Skeletal muscle satellite cell (primary cell): ENCODE measurements around the gene ANOS1.

Experiments used
- H3K27me3 ChIP-seq: 2 replicates; pipeline ENCODE4 v1.7.0; 2013; ENCODE audit warnings: low read length; ENCODE audit not compliant: control insufficient read depth, insufficient read depth
- H3K36me3 ChIP-seq: 2 replicates; pipeline ENCODE4 v1.7.0; 2013; ENCODE audit warnings: mild to moderate bottlenecking, control low read depth, low read length; ENCODE audit not compliant: insufficient read depth
- H3K4me1 ChIP-seq: 2 replicates; pipeline ENCODE4 v1.7.0; 2013; ENCODE audit warnings: low read length; ENCODE audit not compliant: control insufficient read depth, insufficient read depth
- H3K4me2 ChIP-seq: 2 replicates; pipeline ENCODE4 v1.7.0; 2013; ENCODE audit warnings: mild to moderate bottlenecking, low read length
- H3K4me3 ChIP-seq: 2 replicates; pipeline ENCODE4 v1.7.0; 2013; ENCODE audit warnings: low read length
- H3K9ac ChIP-seq: 2 replicates; pipeline ENCODE4 v1.7.0; 2013; ENCODE audit warnings: mild to moderate bottlenecking, low read depth, low read length, moderate library complexity
- H3K9me3 ChIP-seq: replicated peaks from 2 replicates; pipeline ENCODE4 v1.7.0; 2013; ENCODE audit warnings: mild to moderate bottlenecking, control low read depth, low read length

Gene ANOS1

GRCh38 chrX:8711401-8711800, 20.5 kb downstream of the ANOS1 start:
- no peaks in the 10 kb centered on the region for H3K27me3 ChIP-seq
- peaks cover 2% of the 10 kb centered on the region for H3K9me3 ChIP-seq
- H3K4me1 ChIP-seq: no peaks in the 10 kb centered on the region
- H3K9ac ChIP-seq: no peak overlapping the region
- H3K4me3 ChIP-seq: no peak overlapping the region
- H3K36me3 ChIP-seq: no peaks in the 10 kb centered on the region
- H3K4me2 ChIP-seq: no peak overlapping the region

DNA sequence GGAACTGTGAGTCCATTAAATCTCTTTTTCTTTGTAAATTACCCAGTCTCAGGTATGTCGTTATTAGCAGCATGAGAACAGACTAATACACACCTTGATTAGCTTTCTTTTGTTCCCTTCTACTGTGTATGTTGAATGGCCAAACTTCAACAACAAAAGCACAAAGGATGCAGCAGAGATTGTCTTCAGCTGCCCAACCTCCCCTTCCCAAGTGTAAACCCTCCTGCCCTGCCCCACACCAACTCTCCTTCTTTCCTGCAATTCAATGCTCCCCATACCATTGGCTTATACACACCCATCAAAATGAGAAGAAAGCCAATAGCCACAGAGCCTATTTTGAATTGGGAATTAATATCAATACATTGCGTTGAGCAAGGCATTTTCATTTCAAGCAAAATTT, 27.8 kb downstream of the ANOS1 start:
- Histone ChIP-seq H3K27me3 (no peaks in the 10 kb centered on the region), H3K4me1 (no peaks in the 10 kb centered on the region), H3K36me3 (no peaks in the 10 kb centered on the region), H3K9me3 (no peaks in the 10 kb centered on the region), H3K9ac (no peak overlapping the region), H3K4me2 (no peak overlapping the region), H3K4me3 (no peak overlapping the region)

GRCh38 chrX:8692871-8693270, 39.1 kb downstream of the ANOS1 start:
- no peaks in the 10 kb centered on the region for H3K4me1 ChIP-seq
- no peaks in the 10 kb centered on the region for H3K27me3 ChIP-seq
- H3K4me3 ChIP-seq: no peak overlapping the region
- no peak overlapping the region for H3K9ac ChIP-seq
- no peaks in the 10 kb centered on the region for H3K36me3 ChIP-seq
- H3K9me3 ChIP-seq: no peaks in the 10 kb centered on the region
- H3K4me2 ChIP-seq: no peak overlapping the region

DNA sequence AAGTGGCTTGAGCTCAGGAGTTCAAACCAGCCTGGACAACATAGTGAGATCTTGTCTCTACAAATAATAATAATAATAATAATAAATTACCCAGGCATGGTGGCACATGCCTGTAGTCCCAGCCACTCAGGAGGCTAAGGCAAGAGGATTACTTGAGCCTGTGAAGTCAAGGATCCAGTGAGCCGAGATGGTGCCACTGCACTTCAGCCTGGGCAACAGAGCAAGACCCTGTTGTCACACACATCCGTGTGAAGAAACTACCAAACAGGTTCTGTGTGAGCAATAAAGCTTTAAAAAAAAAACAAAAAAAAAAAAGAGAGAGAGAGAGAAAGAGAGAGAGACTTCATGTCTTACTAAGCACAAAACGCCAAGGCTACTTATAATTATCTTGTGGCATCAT, 42.5 kb downstream of the ANOS1 start:
- Histone ChIP-seq H3K4me3 (no peak overlapping the region), H3K4me1 (no peaks in the 10 kb centered on the region), H3K4me2 (no peak overlapping the region), H3K27me3 (no peaks in the 10 kb centered on the region), H3K36me3 (no peaks in the 10 kb centered on the region), H3K9ac (no peak overlapping the region), H3K9me3 (no peaks in the 10 kb centered on the region)

DNA sequence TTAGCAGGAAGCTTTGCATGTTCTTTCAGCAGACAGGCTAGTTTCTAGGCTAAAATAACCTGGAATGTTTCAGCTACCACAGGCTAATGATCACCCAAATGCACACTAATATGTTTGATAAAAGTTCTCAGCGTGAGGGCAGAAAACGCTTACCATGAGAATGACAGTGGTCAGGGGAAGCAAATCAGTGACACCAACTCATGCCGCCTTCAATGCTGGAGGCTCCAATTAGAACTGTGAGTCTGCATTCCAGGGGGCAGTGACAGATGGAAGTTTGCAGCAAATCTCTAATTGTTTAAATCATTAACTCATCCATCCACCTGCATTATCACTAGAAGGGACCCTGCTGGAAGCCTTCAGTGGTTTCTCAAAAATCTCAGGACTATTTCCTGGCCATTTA, 43.2 kb downstream of the ANOS1 start:
- Histone ChIP-seq H3K9me3 (no peaks in the 10 kb centered on the region), H3K4me2 (no peak overlapping the region), H3K36me3 (no peaks in the 10 kb centered on the region), H3K4me3 (no peak overlapping the region), H3K27me3 (no peaks in the 10 kb centered on the region), H3K4me1 (no peaks in the 10 kb centered on the region), H3K9ac (no peak overlapping the region)

- H3K27me3 ChIP-seq: no peaks in the 10 kb centered on the region
- no peaks in the 10 kb centered on the region for H3K9me3 ChIP-seq
- H3K4me2 ChIP-seq: no peak overlapping the region
- no peaks in the 10 kb centered on the region for H3K4me1 ChIP-seq
- H3K9ac ChIP-seq: no peak overlapping the region
- no peak overlapping the region for H3K4me3 ChIP-seq
- H3K36me3 ChIP-seq: no peaks in the 10 kb centered on the region
Observed at GRCh38 chrX:8684201-8684965, 47.6 kb downstream of the ANOS1 start.

DNA sequence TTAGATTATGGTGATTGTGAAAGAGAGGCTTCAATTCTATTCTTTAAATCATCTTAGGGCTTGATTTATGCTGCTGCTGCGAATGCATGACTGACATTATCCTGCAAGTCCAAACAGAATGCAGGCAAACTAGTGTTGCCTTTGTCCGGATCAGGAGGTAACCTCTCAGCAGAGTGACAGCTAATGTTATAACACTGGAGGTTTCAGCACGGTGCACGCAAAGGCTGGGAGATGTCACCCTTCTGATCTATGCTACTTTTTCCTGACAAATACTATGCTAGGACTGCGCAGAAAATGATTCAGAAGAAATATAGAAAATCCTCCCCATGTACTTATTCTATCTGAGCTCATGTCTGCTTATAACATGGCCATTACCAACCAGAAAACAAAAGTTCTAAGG, 48.2 kb downstream of the ANOS1 start:
- Histone ChIP-seq H3K36me3 (no peaks in the 10 kb centered on the region), H3K4me2 (no peak overlapping the region), H3K27me3 (no peaks in the 10 kb centered on the region), H3K9ac (no peak overlapping the region), H3K9me3 (no peaks in the 10 kb centered on the region), H3K4me3 (no peak overlapping the region), H3K4me1 (no peaks in the 10 kb centered on the region)

GRCh38 chrX:8679550-8679949, 52.4 kb downstream of the ANOS1 start:
- Histone ChIP-seq H3K36me3 (no peaks in the 10 kb centered on the region), H3K4me3 (no peak overlapping the region), H3K9me3 (no peaks in the 10 kb centered on the region)

DNA sequence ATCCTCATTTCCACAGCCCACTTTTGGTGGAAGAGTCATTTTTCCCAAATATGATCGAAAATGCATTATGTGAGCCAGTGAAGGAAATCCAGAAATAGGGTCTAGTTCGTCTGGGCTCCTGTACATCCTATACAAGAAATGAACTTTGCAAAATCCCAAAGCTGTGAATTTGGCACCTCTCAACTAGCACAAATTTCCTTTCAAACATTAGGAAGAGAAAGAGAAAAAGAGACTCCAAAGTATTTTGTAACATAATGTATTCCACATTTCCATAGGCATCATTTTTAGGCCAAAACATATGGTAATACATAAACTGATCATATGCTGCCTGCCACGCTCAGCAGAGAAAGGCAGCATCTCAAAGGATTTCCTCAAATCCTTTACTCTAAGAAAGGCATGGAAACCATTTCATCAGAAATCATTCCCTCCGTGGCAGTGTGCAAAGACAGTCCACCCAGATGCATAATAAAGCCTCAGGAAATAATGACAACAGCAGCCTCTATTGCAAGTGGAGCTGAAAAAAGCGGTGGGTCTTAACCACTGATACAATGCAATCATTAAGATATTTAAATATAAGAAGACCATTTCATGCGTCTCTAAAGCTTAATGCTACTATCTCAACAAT, 56.8 kb downstream of the ANOS1 start:
- H3K4me2 ChIP-seq: no peak overlapping the region
- H3K27me3 ChIP-seq: no peaks in the 10 kb centered on the region
- H3K36me3 ChIP-seq: no peaks in the 10 kb centered on the region
- H3K9ac ChIP-seq: no peak overlapping the region
- H3K9me3 ChIP-seq: no peaks in the 10 kb centered on the region
- no peaks in the 10 kb centered on the region for H3K4me1 ChIP-seq
- H3K4me3 ChIP-seq: no peak overlapping the region

More at GRCh38 chrX:8679550-8679949, 52.4 kb downstream of the ANOS1 start:
- Histone ChIP-seq H3K4me1 (no peaks in the 10 kb centered on the region), H3K9ac (no peak overlapping the region), H3K27me3 (no peaks in the 10 kb centered on the region), H3K4me2 (no peak overlapping the region)

GRCh38 chrX:8673201-8673600, 58.7 kb downstream of the ANOS1 start:
- H3K4me2 ChIP-seq: no peak overlapping the region

GRCh38 chrX:8672176-8672575, 59.8 kb downstream of the ANOS1 start:
- H3K4me1 ChIP-seq: no peaks in the 10 kb centered on the region
- H3K9me3 ChIP-seq: no peaks in the 10 kb centered on the region
- H3K36me3 ChIP-seq: no peaks in the 10 kb centered on the region
- no peak overlapping the region for H3K4me2 ChIP-seq
- no peaks in the 10 kb centered on the region for H3K27me3 ChIP-seq
- H3K4me3 ChIP-seq: no peak overlapping the region
- H3K9ac ChIP-seq: no peak overlapping the region

More at GRCh38 chrX:8673201-8673600, 58.7 kb downstream of the ANOS1 start:
- no peaks in the 10 kb centered on the region for H3K4me1 ChIP-seq
- no peaks in the 10 kb centered on the region for H3K27me3 ChIP-seq
- no peak overlapping the region for H3K9ac ChIP-seq
- H3K9me3 ChIP-seq: no peaks in the 10 kb centered on the region
- no peak overlapping the region for H3K4me3 ChIP-seq
- H3K36me3 ChIP-seq: no peaks in the 10 kb centered on the region

DNA sequence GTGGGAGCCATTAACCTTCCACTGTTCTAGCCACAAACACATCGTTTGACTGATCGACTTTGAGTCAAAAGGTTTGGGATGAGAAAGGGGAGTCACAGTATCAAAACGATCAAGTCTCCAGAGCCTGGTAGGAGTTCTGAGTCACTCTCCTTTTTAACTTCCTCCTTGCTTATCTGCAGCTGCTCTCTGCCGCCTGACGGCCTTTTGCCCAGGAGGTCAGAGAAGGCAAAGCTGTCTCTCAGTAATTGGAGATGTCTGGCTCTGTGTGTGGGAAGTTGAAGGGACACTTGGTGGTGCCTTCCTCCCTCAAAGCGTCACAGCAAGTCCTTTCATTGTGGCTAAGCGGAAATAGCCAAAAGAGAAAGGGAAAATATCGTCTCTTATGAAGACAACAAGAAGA, 63.1 kb downstream of the ANOS1 start:
- H3K9me3 ChIP-seq: no peaks in the 10 kb centered on the region
- no peaks in the 10 kb centered on the region for H3K36me3 ChIP-seq
- H3K4me1 ChIP-seq: no peaks in the 10 kb centered on the region
- H3K9ac ChIP-seq: no peak overlapping the region
- H3K4me3 ChIP-seq: no peak overlapping the region
- no peaks in the 10 kb centered on the region for H3K27me3 ChIP-seq
- H3K4me2 ChIP-seq: no peak overlapping the region
